GM19455 (cell line): Measurements from ENCODE around the gene C2CD4D.

Experiments used
- ATAC-seq: cut with Tn5 transposase; IDR thresholded peaks from one replicate; pipeline ENCODE4 v1.9.1; 2021; ENCODE audit not compliant: unreplicated experiment

Gene C2CD4D

GRCh38 chr1:151835596-151835995 lies 4.0 kb downstream of the C2CD4D start:
- no peak for ATAC-seq

GRCh38 chr1:151834239-151834638 lies 5.4 kb downstream of the C2CD4D start:
- no peak for ATAC-seq

GRCh38 chr1:151833172-151833900 lies 6.3 kb downstream of the C2CD4D start:
- no peak for ATAC-seq

- no peak for ATAC-seq
These were observed 7.2 kb downstream of the C2CD4D start for GRCh38 chr1:151832318-151832980.

- ATAC-seq = no peak
These were observed 8.0 kb downstream of the C2CD4D start, which contains the start of gene RORC for GRCh38 chr1:151831605-151832004. RORC (minus strand) TSS chr1:151831802; CDS start chr1:151831764, 38 bp downstream.

- ATAC-seq = no peak
These were observed 8.4 kb downstream of the C2CD4D start for GRCh38 chr1:151831256-151831591.

GRCh38 chr1:151830055-151830454 lies 9.6 kb downstream of the C2CD4D start:
- no peak for ATAC-seq

GRCh38 chr1:151829352-151830046 lies 10.1 kb downstream of the C2CD4D start:
- no peak for ATAC-seq

GRCh38 chr1:151828921-151829320 lies 10.7 kb downstream of the C2CD4D start:
- no peak for ATAC-seq

- ATAC-seq = no peak
These were observed 11.8 kb downstream of the C2CD4D start for GRCh38 chr1:151827853-151828252.

GRCh38 chr1:151825751-151826660 lies 13.6 kb downstream of the C2CD4D start:
- ATAC-seq = no peak

GRCh38 chr1:151825204-151825603 lies 14.4 kb downstream of the C2CD4D start:
- no peak for ATAC-seq

GRCh38 chr1:151823175-151823574 lies 16.4 kb downstream of the C2CD4D start:
- ATAC-seq = no peak

- ATAC-seq = no peak
These were observed 17.2 kb downstream of the C2CD4D start for GRCh38 chr1:151822404-151822803.

GRCh38 chr1:151820940-151821339 lies 18.7 kb downstream of the C2CD4D start:
- ATAC-seq = no peak

- ATAC-seq = no peak
These were observed 19.5 kb downstream of the C2CD4D start for GRCh38 chr1:151819976-151820623.

GRCh38 chr1:151819227-151819835 lies 20.3 kb downstream of the C2CD4D start:
- no peak for ATAC-seq

GRCh38 chr1:151817353-151817730 lies 22.3 kb downstream of the C2CD4D start:
- ATAC-seq = no peak

- ATAC-seq = no peak
These were observed 22.9 kb downstream of the C2CD4D start for GRCh38 chr1:151816548-151817352.
